ENCODE data around the gene PIP4K2B.

DNA sequence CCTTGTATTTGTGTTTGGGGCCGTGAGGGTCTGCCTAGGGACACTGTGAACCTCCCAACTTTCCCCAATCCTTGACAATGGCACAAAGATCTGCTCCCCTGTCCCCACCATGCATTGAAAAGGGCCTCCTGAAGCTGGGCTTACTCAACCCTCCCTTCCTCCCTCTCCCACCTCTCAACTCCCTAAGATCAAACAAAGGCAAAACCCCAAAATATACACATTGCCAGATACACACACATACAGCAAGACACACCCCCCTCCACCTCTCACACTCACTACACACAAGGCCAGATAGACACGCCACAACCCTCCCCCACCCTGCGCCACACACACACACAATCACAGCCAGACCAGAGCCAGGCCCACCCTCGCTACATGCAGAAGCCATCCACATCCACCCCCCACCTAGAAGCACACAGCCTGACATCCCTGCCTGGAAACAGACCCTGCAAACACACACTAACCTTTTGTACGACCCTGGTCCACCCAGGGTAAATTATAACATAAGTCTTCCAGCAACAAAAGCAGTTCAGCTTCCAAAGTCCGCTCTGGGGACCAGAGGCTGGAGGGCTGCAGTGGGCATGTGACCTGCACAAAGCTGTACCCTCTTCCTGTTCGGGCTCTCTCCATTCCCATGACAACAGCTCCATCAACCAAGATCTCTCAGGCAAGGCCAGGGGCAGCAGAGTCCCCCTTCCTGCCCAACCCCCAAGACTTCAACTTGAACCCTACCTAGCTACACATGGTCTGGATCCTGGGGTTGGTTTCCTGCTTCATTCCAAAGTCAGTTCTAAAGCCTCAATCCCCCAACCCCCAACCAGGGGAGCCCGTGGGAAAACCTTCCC, 53.1 kb downstream of the PIP4K2B start:
- TF ChIP-seq, protein P1, sequence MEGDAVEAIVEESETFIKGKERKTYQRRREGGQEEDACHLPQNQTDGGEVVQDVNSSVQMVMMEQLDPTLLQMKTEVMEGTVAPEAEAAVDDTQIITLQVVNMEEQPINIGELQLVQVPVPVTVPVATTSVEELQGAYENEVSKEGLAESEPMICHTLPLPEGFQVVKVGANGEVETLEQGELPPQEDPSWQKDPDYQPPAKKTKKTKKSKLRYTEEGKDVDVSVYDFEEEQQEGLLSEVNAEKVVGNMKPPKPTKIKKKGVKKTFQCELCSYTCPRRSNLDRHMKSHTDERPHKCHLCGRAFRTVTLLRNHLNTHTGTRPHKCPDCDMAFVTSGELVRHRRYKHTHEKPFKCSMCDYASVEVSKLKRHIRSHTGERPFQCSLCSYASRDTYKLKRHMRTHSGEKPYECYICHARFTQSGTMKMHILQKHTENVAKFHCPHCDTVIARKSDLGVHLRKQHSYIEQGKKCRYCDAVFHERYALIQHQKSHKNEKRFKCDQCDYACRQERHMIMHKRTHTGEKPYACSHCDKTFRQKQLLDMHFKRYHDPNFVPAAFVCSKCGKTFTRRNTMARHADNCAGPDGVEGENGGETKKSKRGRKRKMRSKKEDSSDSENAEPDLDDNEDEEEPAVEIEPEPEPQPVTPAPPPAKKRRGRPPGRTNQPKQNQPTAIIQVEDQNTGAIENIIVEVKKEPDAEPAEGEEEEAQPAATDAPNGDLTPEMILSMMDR (IDR thresholded peaks at IDR 0.05; ENCODE audit: poor library complexity): no peak
- no peak for TF ChIP-seq EZH2phosphoT487 (IDR thresholded peaks at IDR 0.05; ENCODE audit: low read depth, severe bottlenecking, unreplicated experiment)
